HG03558 (cell line): ENCODE measurements around the gene C1QTNF9B.
"Not testable (repeated sequence)": the region's sequence is repeated elsewhere in the genome, so short reads cannot be mapped to it uniquely, and the experiment has no call there.

Experiments used
- ATAC-seq: cut with Tn5 transposase; IDR thresholded peaks from one replicate; pipeline ENCODE4 v1.9.1; 2021; ENCODE audit warnings: moderate number of reproducible peaks; ENCODE audit not compliant: unreplicated experiment; ENCODE audit errors: extremely low read depth

The C1QTNF9B gene

GRCh38 chr13:23897452-23897919, at the start of gene C1QTNF9B:
C1QTNF9B (minus strand) TSS chr13:23897502.
- ATAC-seq: not testable (repeated sequence)

- no peak for ATAC-seq
These were observed 49.6 kb upstream of the C1QTNF9B start for GRCh38 chr13:23946900-23947299.

GRCh38 chr13:23946067-23946466, 48.8 kb upstream of the C1QTNF9B start:
- no peak for ATAC-seq

- ATAC-seq: no peak
These were observed 48.3 kb upstream of the C1QTNF9B start for GRCh38 chr13:23945612-23946011.

GRCh38 chr13:23941211-23941610, 43.9 kb upstream of the C1QTNF9B start:
- ATAC-seq: no peak

- not testable (repeated sequence) for ATAC-seq
These were observed 42.4 kb upstream of the C1QTNF9B start for GRCh38 chr13:23939666-23940065.

- ATAC-seq: no peak
These were observed 37.2 kb upstream of the C1QTNF9B start for GRCh38 chr13:23934520-23934919.

GRCh38 chr13:23928985-23929384, 31.7 kb upstream of the C1QTNF9B start:
- no peak for ATAC-seq

GRCh38 chr13:23923031-23923430, 25.7 kb upstream of the C1QTNF9B start:
- ATAC-seq: no peak

GRCh38 chr13:23922005-23922932, 25.0 kb upstream of the C1QTNF9B start:
- ATAC-seq: no peak

- no peak for ATAC-seq
These were observed 24.2 kb upstream of the C1QTNF9B start for GRCh38 chr13:23921451-23921888.

- ATAC-seq: no peak
These were observed 21.7 kb upstream of the C1QTNF9B start for GRCh38 chr13:23919006-23919405.

GRCh38 chr13:23918208-23918607, 20.9 kb upstream of the C1QTNF9B start:
- no peak for ATAC-seq

GRCh38 chr13:23915308-23915707, 18.0 kb upstream of the C1QTNF9B start:
- no peak for ATAC-seq

GRCh38 chr13:23912469-23912868, 15.2 kb upstream of the C1QTNF9B start:
- ATAC-seq: no peak

GRCh38 chr13:23909606-23910005, 12.3 kb upstream of the C1QTNF9B start:
- ATAC-seq: no peak

GRCh38 chr13:23905766-23906165, 8.5 kb upstream of the C1QTNF9B start:
- ATAC-seq: no peak

- ATAC-seq: no peak
These were observed 6.6 kb upstream of the C1QTNF9B start for GRCh38 chr13:23903906-23904280.

GRCh38 chr13:23902975-23903905, 5.9 kb upstream of the C1QTNF9B start:
- no peak for ATAC-seq

- no peak for ATAC-seq
These were observed 4.1 kb upstream of the C1QTNF9B start for GRCh38 chr13:23901365-23901764.

- ATAC-seq: no peak
These were observed 2.3 kb upstream of the C1QTNF9B start for GRCh38 chr13:23899555-23899954.
